ENCODE data around the gene CEP55.
A peak's percentile ranks its signal among the peaks of the same experiment; 100 is the strongest.
"Not testable (repeated sequence)": the region's sequence is repeated elsewhere in the genome, so short reads cannot be mapped to it uniquely, and the experiment has no call there.

The CEP55 gene

GRCh38 chr10:93515071-93516005, 18.9 kb downstream of the CEP55 start:
- peak; percentile 82 for DNase-seq

DNA sequence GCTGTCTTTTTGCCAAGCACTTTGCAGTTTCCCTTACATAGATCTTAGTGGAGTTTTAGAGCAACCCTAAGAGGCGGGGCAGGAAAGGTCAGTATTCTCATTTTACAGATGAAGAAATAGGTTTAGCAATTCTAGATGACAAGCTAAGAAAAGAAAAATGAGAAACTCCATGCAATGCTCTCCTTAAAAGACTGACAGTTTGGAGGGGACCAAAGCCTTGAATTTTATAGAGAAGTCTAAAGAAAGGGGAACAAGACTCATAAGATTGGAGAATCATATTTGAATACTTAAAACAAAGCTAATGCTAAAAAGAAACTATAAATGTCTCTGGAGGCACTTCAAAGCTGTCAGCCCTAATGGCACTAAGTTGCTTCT, 19.6 kb downstream of the CEP55 start:
- DNase-seq, result peak; percentile 75

- DNase-seq, result no peak
Observed at GRCh38 chr10:93518531-93518930, 22.1 kb downstream of the CEP55 start.

DNA sequence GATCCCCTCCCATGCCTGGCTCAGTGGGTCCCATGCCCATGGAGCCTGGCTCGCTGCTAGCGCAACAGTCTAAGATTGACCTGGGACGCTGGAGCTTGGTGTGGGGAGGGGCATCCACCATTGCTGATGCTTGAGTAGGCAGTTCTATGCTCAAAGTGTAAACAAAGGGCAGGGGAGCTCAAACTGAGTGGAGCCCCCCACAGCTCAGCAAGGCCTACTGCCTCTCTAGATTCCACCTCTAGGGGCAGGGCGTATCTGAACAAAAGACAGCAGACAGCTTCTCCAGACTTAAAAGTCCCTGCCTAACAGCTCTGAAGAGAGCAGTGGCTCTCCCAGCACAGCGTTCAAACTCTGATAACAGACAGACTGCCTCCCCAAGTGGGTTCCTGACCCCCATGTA, 38.9 kb downstream of the CEP55 start:
- DNase-seq, result no peak

GRCh38 chr10:93540871-93541270, 44.5 kb downstream of the CEP55 start:
- not testable (repeated sequence) for DNase-seq

- DNase-seq, result peak; percentile 69
Observed at GRCh38 chr10:93541402-93542357, 45.3 kb downstream of the CEP55 start.

- DNase-seq, result no peak
Observed at GRCh38 chr10:93542358-93542791, 46.0 kb downstream of the CEP55 start.

- not testable (repeated sequence) for DNase-seq
Observed at GRCh38 chr10:93546995-93547394, 50.6 kb downstream of the CEP55 start.

- DNase-seq, result no peak
Observed at GRCh38 chr10:93547522-93547921, 51.1 kb downstream of the CEP55 start.

DNA sequence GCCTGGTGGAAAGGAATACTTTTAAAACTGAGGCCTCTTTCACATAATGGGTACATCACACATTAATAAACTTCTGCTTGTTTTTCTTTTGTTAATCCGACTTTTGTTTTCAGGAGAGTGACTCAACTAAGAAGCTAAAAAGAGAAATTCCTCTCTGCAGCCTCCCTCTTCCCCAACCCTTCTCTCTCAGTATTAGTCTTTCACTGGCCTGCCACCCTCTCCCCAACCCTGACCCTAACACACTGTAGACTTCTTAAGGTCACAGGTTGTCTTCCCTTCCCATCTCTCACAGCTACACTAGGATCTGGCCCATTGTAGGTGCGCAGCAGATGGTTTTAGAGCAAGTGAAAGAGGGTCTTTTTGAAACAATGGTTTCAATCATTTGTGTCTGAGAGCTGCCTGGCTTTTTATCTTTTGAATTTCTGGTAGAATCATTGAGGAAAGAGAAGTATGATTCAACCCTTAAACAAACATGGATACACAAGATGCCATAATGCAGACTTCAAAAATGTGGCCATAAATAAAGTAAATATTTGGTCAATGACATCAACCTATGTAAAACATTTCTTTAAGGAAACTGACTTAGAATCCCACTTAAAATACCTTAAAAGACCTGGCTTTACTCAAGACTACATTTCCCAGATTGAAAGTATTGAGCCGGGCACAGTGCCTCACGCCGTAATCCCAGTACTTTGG, 52.1 kb downstream of the CEP55 start:
- no peak for DNase-seq

- DNase-seq, result no peak
Observed at GRCh38 chr10:93550606-93551005, 54.2 kb downstream of the CEP55 start.

- DNase-seq, result no peak
Observed at GRCh38 chr10:93552780-93553179, 56.4 kb downstream of the CEP55 start.

GRCh38 chr10:93553482-93554315, 57.3 kb downstream of the CEP55 start:
- no peak for DNase-seq

- no peak for DNase-seq
Observed at GRCh38 chr10:93554316-93554663, 57.9 kb downstream of the CEP55 start.

DNA sequence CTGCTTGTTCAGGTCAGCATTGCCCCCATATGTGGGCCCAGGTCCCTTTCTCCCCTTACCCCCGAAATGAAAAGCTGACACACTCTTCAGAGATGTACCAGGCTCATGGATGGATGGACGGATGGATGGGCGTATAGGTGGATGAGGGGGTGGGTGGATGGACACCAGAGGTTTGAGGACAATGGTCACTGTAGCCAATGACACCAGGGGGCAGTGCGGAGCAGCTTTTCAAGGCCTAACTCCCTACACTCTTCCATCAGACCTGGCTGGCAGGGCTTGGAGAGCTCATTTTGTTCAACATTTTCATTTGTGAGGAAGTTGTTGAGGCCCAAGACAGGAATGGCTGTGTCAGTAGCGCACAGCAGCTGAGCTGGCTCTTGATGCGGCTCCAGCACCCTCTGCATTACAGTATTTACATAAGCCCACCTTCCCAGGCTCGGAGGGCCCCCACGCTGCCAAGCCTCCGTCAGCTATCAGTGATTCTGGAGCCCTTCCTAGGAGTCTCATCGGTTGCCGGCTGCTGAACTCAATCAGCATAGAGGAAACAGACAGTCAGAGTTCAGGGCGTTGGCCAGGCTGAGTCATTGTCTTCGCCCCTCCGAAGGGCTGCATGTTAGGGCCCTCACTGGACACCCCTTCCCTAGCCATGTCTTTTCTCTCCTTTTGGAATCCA, 58.5 kb downstream of the CEP55 start:
- peak; percentile 87 for DNase-seq

DNA sequence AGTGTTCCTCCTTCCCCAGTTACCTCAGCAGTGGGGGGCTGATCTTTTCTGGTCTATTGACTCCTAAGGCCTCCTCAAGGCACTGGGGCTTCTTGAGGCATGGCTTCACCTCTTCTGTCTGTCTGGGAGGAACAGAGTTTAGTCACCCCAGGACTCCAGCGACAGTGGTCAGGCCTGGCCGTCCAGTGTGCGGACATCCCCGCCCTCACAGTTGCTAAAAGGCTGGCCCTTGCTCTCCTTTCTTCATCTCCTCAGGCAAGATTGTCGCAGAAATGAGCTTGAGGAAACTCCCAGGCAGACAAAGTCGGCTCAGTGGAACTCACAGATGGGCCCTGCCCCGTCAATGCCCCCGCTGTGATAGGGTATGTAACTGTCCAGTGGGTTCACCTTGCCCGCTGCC, 63.1 kb downstream of the CEP55 start:
- DNase-seq, result no peak

DNA sequence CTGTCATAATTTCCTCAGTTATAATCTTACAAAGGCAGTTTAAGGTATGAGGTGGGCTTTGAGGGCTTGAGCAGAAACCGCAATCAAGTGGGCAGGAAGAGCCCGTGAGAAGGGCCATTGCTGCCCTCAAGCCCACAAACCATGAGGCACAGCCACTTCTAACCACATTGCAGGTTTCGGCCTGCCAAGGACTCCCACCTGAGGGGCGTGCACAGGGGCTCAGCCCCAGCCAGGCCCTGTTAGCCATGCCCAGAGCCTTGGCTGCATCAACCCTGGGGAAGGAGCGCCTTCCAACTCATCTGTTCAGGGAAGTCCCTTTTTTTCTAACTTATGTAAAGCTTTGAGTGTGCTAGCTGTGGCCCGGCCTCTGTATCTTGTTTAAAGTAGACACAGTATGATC, 64.1 kb downstream of the CEP55 start:
- no peak for DNase-seq

DNA sequence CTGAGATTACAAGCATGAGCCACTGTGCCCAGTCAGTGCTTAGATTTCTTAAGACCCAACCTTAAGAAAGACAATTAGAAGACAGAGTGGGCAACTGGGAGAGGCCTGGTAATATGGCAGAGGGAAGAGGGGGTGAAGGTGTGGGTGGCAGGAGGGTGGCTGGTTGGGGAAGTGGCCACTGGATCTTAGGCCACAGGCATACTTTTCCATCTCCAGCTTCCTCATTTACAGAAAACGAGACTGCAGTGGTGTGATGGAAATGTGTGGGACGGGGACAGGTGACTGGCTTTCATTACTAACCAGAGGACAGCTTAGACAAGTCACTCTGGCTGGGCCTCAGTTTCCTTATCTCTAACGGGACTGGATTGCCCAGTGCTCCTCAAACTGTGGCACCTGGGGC, 69.0 kb downstream of the CEP55 start:
- DNase-seq, result peak; percentile 73

DNA sequence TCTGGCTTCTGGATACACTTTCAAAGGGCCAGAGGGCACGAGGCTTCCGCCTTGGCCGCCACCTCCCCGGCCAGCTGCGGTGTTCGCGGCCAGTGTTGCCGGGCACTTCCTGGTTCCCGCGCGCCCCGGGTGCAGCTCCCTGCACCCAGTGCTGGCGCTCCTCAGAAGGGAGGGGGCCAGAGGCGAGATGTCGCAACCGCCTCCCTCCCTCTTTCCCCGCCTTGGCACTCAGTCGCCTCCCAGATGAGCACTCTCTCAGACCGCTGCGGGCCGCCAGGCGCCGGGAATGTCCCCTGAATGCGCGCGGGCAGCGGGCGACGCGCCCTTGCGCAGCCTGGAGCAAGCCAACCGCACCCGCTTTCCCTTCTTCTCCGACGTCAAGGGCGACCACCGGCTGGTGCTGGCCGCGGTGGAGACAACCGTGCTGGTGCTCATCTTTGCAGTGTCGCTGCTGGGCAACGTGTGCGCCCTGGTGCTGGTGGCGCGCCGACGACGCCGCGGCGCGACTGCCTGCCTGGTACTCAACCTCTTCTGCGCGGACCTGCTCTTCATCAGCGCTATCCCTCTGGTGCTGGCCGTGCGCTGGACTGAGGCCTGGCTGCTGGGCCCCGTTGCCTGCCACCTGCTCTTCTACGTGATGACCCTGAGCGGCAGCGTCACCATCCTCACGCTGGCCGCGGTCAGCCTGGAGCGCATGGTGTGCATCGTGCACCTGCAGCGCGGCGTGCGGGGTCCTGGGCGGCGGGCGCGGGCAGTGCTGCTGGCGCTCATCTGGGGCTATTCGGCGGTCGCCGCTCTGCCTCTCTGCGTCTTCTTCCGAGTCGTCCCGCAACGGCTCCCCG, 70.2 kb downstream of the CEP55 start, which contains the start of gene FFAR4:
FFAR4 (plus strand) TSS at position 231 of the 842 bp plus-strand sequence; CDS start at position 287, 56 bp downstream.
- peak; percentile 73 for DNase-seq
